Ectodermal cell (in vitro differentiated cells): Measurements from ENCODE around the gene CNST. TPM values are rescaled to one million over a fixed set of nuclear protein-coding genes. Genes with fewer than 3 reads are reported as not detected.

ENCODE experiments used
- H3K27ac ChIP-seq: 2 replicates; pipeline ENCODE4 v1.7.0; 2013; ENCODE audit warnings: mild to moderate bottlenecking, low read depth, low read length; ENCODE audit not compliant: insufficient read depth, poor library complexity, severe bottlenecking
- H3K27me3 ChIP-seq: 2 replicates; pipeline ENCODE4 v1.7.0; 2013; ENCODE audit warnings: mild to moderate bottlenecking, low read length; ENCODE audit not compliant: insufficient read depth, control insufficient read depth, poor library complexity, severe bottlenecking
- H3K36me3 ChIP-seq: one replicate; pipeline ENCODE4 v1.7.0; 2013; ENCODE audit warnings: low read length; ENCODE audit not compliant: control insufficient read depth, insufficient read depth
- H3K4me1 ChIP-seq: one replicate; pipeline ENCODE4 v1.7.0; 2013; ENCODE audit warnings: low read length; ENCODE audit not compliant: control insufficient read depth, insufficient read depth
- H3K4me3 ChIP-seq: 2 replicates; pipeline ENCODE4 v1.7.0; 2013; ENCODE audit warnings: low read depth, low read length, control low read depth; ENCODE audit not compliant: insufficient read depth
- H3K9me3 ChIP-seq: 2 replicates; pipeline ENCODE4 v1.7.0; 2013; ENCODE audit warnings: mild to moderate bottlenecking, low read length, moderate library complexity; ENCODE audit not compliant: control insufficient read depth
- WGBS, 2 experiments: methylation state at CpG; one replicate each; pipeline ENCODE4 v1.1.7; 2013; ENCODE audit warnings: missing lambda C conversion rate in 2 of 2; 5-methylcytosine and 5-hydroxymethylcytosine counted together
- polyA plus RNA-seq, 4 experiments: library from polyadenylated mRNA; stranded (reverse); fragments of 50-300 nt; gene quantifications; one replicate each; pipeline ENCODE4 v1.2.3, GENCODE V29; 2013

CNST gene, protein sequence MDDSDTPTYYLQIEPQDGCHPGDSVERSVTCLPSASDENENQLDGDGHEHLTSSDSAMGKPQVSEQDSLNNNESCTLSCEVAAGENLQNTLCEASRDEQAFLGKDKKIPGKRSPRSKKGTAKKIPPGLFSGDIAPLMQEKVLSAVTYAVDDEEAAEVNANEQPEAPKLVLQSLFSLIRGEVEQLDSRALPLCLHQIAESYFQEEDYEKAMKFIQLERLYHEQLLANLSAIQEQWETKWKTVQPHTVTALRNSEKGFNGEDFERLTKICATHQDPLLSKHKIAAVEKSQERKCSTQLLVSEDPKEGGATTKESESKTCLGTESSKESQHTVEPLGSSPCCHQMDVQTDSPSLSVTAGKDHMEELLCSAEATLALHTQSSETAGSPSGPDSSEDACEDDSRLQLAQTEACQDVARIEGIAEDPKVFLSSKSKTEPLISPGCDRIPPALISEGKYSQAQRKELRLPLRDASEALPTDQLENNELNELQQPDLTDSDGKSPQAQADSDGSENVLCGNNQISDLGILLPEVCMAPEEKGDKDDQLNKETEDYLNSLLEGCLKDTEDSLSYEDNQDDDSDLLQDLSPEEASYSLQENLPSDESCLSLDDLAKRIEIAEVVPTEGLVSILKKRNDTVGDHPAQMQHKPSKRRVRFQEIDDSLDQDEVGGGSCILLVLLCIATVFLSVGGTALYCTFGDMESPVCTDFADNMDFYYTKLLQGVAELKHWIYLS
- polyA plus RNA-seq (2013, experiment 1 of 4): 15.0 TPM
- polyA plus RNA-seq (2013, experiment 2 of 4): 14.3 TPM
- 10.8 TPM for polyA plus RNA-seq (2013, experiment 3 of 4)
- polyA plus RNA-seq (2013, experiment 4 of 4): 12.0 TPM

DNA sequence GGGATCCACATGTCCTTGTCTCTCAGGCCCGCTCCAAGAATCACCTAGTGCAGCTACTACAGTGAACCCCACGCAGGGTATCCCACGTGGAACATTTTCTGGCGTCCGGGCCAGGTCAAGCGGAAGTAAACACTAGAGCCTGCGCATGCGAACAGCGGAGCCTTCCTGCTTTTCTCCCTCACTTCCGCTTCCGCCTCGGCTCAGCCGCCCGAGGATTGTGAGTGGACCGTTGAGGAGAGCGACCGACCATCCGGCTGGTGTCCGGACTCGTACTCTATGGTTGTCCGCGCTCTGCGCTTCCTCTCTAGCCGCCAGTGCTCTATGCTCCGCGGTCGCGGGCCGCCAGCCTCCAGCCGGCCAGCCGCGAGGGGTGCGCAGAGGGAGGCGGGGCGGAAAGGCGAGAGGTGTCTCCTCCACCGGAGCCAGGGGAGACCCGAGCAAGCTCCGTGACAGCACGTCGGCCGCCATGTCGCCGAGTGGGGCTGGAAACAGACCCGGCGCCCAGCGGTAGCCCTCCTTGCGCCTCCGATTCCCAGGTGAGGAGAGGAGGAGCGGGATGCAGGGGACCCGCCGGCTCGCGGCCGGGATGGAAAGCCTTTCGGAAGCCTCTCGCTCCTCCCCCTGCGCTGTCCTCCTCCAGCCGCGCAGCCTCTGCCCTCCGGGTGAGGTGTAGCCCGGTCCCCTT, at the start of gene CNST, which contains the start of gene TFB2M:
CNST (plus strand) TSS at position 329 of the 685 bp plus-strand sequence. CDS start 25,107 bp downstream, outside the sequence.
TFB2M (minus strand) TSS at position 134 of the 685 bp plus-strand sequence; CDS start at position 11, 123 bp downstream.
- WGBS, 2 experiments: 0 to 1% methylated on average over 61 to 62 of the region's 62 CpGs
- Histone ChIP-seq H3K4me3 (peak within 1 kb of the TSS; percentile 89), H3K36me3 (no peaks in the 10 kb centered on the region), H3K27me3 (no peaks in the 10 kb centered on the region), H3K4me1 (peaks cover 9% of the 10 kb centered on the region), H3K9me3 (no peaks in the 10 kb centered on the region), H3K27ac (peak within 1 kb of the TSS; percentile 75)

DNA sequence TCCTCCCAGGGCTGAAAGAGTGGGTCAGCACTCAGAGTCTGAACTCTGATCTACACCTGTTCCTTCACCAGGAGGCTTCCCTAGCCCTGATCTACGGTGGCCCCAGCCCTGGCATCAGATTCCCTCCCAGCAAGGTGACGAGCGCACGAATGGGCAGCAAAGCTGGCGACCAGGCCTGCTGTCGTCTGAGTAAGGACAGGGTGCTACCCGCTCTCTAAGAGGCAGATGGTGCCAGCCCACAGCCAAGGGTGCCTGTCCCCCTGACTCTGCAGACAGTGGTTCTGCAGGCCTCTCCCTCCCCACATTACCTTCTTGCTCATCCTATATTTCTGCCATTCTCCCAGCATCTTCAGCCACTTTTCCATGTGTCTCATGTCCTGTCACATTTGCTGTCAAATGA, 48.9 kb upstream of the CNST start:
- Histone ChIP-seq H3K4me1 (no peaks in the 10 kb centered on the region), H3K27ac (no peak overlapping the region), H3K9me3 (no peaks in the 10 kb centered on the region), H3K27me3 (no peaks in the 10 kb centered on the region), H3K36me3 (no peaks in the 10 kb centered on the region), H3K4me3 (no peak overlapping the region)
- WGBS, 2 experiments: 85 to 87% methylated on average over 7 of the region's 7 CpGs

DNA sequence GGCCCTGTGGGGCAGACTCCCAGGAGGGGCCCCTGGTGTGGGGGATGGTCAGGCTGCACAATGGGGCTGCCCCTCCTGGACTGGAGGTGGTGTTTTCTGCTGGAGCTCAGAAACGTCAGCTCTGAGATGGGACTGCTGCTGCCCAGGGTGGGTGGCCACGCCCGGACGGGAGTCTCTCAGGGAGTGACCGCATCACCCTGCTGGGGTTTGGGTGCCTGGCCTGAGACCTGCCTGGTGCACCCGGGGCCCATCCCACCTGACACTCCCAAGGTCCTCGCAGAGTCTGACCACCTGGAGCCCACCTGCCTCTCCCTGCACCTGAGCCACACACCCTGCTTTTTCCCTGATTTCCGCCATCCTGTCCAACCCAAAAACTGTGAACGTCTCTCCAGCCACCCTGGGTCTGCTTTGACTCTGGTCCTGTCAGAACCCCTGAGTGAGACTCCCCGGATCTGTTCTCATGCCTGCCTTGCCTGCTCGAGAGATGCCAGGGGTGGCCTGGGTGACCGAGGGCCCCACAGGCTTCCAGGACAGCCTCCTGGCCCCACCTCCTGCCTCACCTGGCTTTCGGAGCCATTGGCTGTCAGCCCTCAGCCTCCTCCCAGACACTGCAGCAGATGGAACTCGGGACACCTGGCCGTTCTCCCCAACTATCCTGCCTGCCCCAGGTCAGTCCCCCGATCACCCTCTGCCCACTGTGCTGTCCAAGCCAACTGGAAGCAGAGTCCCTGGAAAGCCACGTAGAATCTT, 47.6 kb upstream of the CNST start:
- no peak overlapping the region for H3K27ac ChIP-seq
- no peak overlapping the region for H3K4me3 ChIP-seq
- WGBS, 2 experiments: 91% methylated on average over 17 of the region's 17 CpGs
- H3K36me3 ChIP-seq: no peaks in the 10 kb centered on the region
- no peaks in the 10 kb centered on the region for H3K27me3 ChIP-seq
- no peaks in the 10 kb centered on the region for H3K4me1 ChIP-seq
- no peaks in the 10 kb centered on the region for H3K9me3 ChIP-seq

DNA sequence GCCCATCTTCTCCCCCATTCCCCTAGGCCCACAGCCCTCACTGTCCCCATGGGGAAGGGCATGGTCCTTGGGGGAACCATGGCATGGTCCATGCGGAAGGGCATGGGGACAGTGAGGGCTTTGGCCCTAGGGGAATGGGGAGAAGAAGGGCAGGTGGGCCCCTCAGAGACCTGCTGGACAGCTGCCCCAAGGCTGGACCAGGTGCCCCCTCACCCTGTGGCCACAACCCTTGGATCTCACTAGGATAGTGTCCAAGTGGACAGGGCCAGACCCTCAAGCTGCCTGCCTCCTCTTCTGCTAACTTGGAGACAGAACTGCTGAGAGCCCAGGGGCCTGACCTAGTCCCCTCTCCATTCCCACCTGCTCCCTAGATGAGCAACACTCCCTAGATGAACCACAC, 46.7 kb upstream of the CNST start:
- no peak overlapping the region for H3K27ac ChIP-seq
- H3K9me3 ChIP-seq: no peaks in the 10 kb centered on the region
- H3K4me3 ChIP-seq: no peak overlapping the region
- 79 to 90% methylated on average over 1 of the region's 1 CpG for WGBS, 2 experiments
- no peaks in the 10 kb centered on the region for H3K4me1 ChIP-seq
- H3K36me3 ChIP-seq: no peaks in the 10 kb centered on the region
- H3K27me3 ChIP-seq: no peaks in the 10 kb centered on the region

DNA sequence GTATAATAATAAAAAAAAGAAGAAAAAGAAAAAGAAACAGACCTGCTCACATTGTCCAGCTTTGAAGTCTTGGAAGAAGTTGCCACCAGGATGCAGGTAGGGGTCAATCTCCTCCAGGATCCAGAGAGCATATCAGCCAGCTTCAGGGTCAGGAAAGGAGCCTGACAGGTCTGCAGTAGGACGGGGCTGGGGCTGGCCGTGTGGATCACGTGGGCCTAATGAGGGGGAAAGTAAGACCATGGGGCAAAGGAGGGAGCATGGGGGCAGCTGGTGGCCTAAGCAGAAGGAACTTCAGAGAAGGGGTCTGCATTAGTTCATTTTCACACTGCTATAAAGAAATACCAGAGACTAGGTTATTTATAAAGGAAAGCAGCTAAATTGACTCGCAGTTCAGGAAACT, 39.9 kb upstream of the CNST start:
- 85 to 93% methylated on average over 4 of the region's 4 CpGs for WGBS, 2 experiments
- Histone ChIP-seq H3K27ac (no peak overlapping the region), H3K9me3 (no peaks in the 10 kb centered on the region), H3K36me3 (no peaks in the 10 kb centered on the region), H3K4me3 (no peak overlapping the region), H3K27me3 (no peaks in the 10 kb centered on the region), H3K4me1 (no peaks in the 10 kb centered on the region)

DNA sequence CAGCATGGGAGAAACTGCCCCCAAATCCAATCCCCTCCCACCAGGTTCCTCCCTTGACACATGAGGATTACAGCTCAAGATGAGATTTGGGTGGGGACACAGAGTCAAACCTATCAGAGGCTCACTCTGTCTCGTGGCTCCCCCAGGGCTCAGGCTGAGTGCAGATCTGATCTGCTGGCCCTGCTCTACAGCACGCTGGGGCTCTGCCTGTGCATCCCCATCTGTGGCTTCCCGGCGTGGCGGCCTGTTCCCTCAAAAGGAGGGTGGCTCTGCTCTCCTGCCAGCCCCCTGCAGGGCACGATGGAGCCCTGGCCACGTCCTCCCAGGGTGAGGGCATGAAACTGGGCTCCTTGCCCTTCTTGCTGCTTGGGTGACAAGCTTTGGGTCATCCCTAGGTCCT, 39.3 kb upstream of the CNST start:
- no peaks in the 10 kb centered on the region for H3K27me3 ChIP-seq
- H3K4me1 ChIP-seq: no peaks in the 10 kb centered on the region
- H3K9me3 ChIP-seq: no peaks in the 10 kb centered on the region
- H3K27ac ChIP-seq: no peak overlapping the region
- WGBS, 2 experiments: 87 to 88% methylated on average over 7 of the region's 7 CpGs
- no peak overlapping the region for H3K4me3 ChIP-seq
- H3K36me3 ChIP-seq: no peaks in the 10 kb centered on the region

DNA sequence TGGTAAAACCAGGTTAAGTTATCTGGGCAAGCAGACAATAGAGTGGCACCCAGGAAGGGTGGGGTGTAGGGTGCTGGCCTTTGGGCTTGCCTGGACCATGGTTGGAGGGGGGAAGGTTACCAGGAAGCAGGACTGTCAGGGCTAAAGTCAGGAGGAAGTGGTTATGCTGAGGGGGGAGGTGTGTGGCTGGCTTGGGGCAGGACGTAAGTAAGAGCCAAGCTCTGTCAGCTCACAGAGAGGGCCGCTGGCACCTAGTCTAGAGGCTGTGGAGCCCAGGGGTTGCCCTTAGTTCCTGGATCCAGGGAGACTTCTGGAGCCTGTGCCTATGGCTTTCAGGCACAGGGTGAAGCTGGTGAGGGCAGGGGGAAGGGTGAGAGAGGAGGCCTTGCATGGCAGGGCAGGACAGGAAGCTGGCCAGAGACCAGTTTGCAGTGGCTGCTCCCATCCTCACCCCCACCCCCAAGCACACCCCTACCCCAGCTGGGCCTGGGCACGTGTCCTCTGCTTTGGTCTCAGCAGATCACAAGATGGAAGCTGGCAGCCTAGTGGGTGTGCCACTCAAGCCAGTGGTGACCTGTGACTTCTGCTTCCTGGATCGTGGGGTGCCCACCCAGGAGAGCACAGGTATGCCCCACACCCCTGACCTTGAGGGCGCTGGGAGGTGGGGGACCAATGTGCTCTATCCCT, 38.7 kb upstream of the CNST start:
- Histone ChIP-seq H3K4me1 (no peaks in the 10 kb centered on the region), H3K9me3 (no peaks in the 10 kb centered on the region), H3K4me3 (no peak overlapping the region), H3K36me3 (no peaks in the 10 kb centered on the region), H3K27me3 (no peaks in the 10 kb centered on the region), H3K27ac (no peak overlapping the region)
- WGBS, 2 experiments: 71 to 76% methylated on average over 5 of the region's 5 CpGs

DNA sequence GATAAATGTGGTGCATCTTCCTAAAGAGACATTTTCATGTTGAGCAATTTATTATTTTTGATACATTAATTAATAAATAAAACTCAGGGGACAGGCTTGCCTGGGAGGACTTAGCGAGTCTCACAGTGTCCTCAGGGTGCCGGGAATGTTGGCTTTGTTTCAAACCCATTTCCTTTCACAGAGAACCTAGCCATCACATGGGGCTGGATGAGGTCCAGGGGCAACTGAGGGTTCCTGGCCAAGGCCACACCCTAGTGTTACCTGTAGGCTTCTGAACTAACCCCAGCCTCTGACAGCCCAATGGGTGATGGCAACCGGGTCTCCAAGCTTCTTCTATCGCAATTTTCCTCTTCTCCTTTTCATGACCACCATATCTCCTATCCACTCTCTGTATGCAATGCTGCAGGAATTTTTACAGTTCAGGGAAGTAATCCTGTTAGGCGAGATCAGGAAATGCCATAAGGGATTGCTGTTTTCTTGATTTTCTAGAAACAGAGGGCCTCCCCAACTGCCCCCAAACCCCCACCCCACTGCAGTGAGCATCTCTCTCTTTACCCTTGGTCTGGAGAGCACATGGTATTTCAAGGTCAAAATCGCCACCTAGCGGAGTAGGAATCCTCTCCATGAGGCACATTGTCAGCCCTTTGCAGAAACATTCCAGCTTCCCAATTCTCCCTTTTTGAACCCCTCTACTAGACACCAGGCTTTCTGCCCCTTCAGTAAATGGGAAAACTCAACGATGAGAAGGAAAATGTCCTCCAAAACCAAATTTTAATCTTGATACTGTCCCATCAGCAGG, 37.1 kb upstream of the CNST start:
- 75 to 80% methylated on average over 8 of the region's 8 CpGs for WGBS, 2 experiments
- no peak overlapping the region for H3K27ac ChIP-seq
- no peaks in the 10 kb centered on the region for H3K9me3 ChIP-seq
- no peaks in the 10 kb centered on the region for H3K4me1 ChIP-seq
- H3K36me3 ChIP-seq: no peaks in the 10 kb centered on the region
- H3K27me3 ChIP-seq: no peaks in the 10 kb centered on the region
- no peak overlapping the region for H3K4me3 ChIP-seq

DNA sequence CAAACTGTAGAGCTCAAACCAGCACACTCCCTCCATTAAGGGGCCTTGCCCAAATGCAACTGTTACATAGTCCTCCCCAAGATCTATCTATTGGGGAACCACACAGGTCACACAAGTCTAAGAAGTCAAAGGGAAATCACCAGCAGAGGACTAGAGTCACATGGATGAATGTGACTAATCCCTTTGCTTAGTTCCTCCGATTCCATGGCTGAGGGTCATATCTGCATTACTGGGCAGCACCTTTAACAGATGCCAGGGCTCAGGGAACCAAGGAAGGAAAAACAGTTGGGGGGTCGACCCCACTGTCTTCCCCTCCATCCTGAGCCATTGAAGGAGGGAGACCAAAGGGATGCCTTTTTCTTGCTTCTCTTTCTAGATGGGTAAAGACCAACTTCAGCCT, 35.8 kb upstream of the CNST start:
- Histone ChIP-seq H3K9me3 (no peaks in the 10 kb centered on the region), H3K4me3 (no peak overlapping the region), H3K27me3 (no peaks in the 10 kb centered on the region), H3K36me3 (no peaks in the 10 kb centered on the region), H3K4me1 (no peaks in the 10 kb centered on the region), H3K27ac (no peak overlapping the region)
- 46% methylated on average over 2 of the region's 2 CpGs for WGBS, 2 experiments
